PFSK-1 (cell line): Measurements from ENCODE around the gene IL1R1.

Source experiments
- FOXP2 ChIP-seq: optimal IDR thresholded peaks from 2 replicates; pipeline ENCODE3; 2011; ENCODE audit warnings: borderline replicate concordance, control low read depth, inconsistent platforms; ENCODE audit not compliant: insufficient read depth; ENCODE audit errors: extremely low read length, extremely low read depth
- POLR2AphosphoS5 ChIP-seq: IDR thresholded peaks from 2 replicates; pipeline ENCODE4 v1.6.1; 2012; ENCODE audit warnings: low read depth, mild to moderate bottlenecking, control low read depth, low read length, moderate library complexity
- SIN3A ChIP-seq: IDR thresholded peaks from 2 replicates; pipeline ENCODE4 v1.6.1; 2012; ENCODE audit warnings: mild to moderate bottlenecking, low read length, moderate library complexity, borderline replicate concordance; ENCODE audit not compliant: insufficient read depth
- TAF1 ChIP-seq: IDR thresholded peaks from 2 replicates; pipeline ENCODE4 v1.6.1; 2012; ENCODE audit warnings: low read length, control low read depth, borderline replicate concordance; ENCODE audit not compliant: insufficient read depth
- TF ChIP-seq, protein P1 (sequence below), 2 experiments: IDR thresholded peaks; 2 replicates each; pipeline versions ENCODE4 v1.6.1 to v1.8.0; 2011 to 2012; ENCODE audit warnings: low read depth in 2 of 2, low read length in 2 of 2, control low read depth in 1 of 2, inconsistent platforms in 1 of 2, mild to moderate bottlenecking in 1 of 2, moderate library complexity in 1 of 2; ENCODE audit not compliant: insufficient read depth in 1 of 2

DNA sequence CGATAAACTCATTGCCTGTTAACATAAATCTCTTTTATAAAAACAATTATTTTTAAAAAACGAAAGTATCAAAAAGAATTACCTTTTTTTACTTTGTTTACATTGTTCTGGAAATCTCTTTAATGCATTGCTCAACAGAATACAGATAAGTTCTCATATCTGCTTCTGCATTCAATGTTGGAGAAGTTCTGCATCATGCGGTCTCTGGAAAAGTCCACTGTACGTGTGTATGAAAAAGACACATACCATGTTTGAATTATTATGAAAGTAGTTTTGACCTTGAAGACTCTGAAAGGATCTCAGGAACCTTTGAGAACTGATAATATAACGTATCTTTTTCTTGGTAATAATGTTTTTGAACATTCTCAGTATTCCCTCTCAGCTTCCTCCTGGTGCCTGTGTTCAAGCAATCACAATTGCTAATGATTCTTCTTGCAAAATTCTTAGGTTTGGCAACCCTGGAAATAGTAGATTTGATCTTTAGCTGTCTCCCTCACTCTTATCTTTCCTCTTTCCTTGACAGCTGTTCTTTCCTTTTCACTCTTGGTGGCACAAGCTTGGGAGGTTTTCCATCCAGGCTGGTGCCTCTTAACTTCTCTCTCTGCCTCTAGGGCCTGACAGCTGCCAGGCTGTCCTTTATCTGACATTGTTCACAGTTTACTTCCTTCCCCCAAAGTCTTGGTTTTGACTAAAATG, 12.4 kb upstream of the IL1R1 start:
- no peak for TF ChIP-seq POLR2AphosphoS5
- no peak for TF ChIP-seq SIN3A
- TF ChIP-seq, protein P1, sequence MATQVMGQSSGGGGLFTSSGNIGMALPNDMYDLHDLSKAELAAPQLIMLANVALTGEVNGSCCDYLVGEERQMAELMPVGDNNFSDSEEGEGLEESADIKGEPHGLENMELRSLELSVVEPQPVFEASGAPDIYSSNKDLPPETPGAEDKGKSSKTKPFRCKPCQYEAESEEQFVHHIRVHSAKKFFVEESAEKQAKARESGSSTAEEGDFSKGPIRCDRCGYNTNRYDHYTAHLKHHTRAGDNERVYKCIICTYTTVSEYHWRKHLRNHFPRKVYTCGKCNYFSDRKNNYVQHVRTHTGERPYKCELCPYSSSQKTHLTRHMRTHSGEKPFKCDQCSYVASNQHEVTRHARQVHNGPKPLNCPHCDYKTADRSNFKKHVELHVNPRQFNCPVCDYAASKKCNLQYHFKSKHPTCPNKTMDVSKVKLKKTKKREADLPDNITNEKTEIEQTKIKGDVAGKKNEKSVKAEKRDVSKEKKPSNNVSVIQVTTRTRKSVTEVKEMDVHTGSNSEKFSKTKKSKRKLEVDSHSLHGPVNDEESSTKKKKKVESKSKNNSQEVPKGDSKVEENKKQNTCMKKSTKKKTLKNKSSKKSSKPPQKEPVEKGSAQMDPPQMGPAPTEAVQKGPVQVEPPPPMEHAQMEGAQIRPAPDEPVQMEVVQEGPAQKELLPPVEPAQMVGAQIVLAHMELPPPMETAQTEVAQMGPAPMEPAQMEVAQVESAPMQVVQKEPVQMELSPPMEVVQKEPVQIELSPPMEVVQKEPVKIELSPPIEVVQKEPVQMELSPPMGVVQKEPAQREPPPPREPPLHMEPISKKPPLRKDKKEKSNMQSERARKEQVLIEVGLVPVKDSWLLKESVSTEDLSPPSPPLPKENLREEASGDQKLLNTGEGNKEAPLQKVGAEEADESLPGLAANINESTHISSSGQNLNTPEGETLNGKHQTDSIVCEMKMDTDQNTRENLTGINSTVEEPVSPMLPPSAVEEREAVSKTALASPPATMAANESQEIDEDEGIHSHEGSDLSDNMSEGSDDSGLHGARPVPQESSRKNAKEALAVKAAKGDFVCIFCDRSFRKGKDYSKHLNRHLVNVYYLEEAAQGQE (IDR thresholded peaks at IDR 0.05; ENCODE audit: insufficient read depth in 1 of 2, low read depth in 2 of 2, low read length in 2 of 2) = no peak
- no peak for TF ChIP-seq TAF1
- TF ChIP-seq FOXP2 = no peak
